B cell (primary cell): ENCODE measurements around the gene SMPDL3B. TPM values are rescaled to one million over a fixed set of nuclear protein-coding genes. Genes with fewer than 3 reads are reported as not detected.

Experiments
- ATAC-seq: fragments of 200-7000 bp; cut with Tn5 transposase; one replicate; pipeline ENCODE4 v1.10.0; 2021; ENCODE audit warnings: low read depth, mild to moderate bottlenecking, moderate number of reproducible peaks, moderate library complexity
- CTCF ChIA-PET: fragments of 350-600 bp; sonication (Branson Sonifier 250); formaldehyde crosslinking; loops from one replicate; lab custom pipeline; 2021; ENCODE audit warnings: antibody characterized with exemption, inconsistent platforms; lab: Charles Lee
- POLR2A ChIA-PET: fragments of 350-600 bp; sonication (Branson Sonifier 250); formaldehyde crosslinking; loops from one replicate; lab custom pipeline; 2021; ENCODE audit warnings: antibody characterized with exemption; lab: Charles Lee
- DNase-seq: peaks from one replicate; pipeline ENCODE4 v3.0.0; 2013
- H2AFZ ChIP-seq: 2 replicates; pipeline ENCODE4 v1.6.1; 2012; ENCODE audit warnings: mild to moderate bottlenecking, low read depth, low read length; ENCODE audit not compliant: insufficient read depth, poor library complexity, severe bottlenecking
- H3K27ac ChIP-seq, 2 donors: 1 replicate in 1 of 2; 2 replicates in 1 of 2; pipeline ENCODE4 v1.5.1; 2012 to 2013; ENCODE audit warnings: low read length in 2 of 2, mild to moderate bottlenecking in 2 of 2, moderate library complexity in 1 of 2
- H3K27me3 ChIP-seq, 4 experiments: fragments of 200-600 bp in 1 of 4; sonication (generic) in 1 of 4; replicated peaks in 1 of 4; 1 replicate in 2 of 4; 2 replicates in 2 of 4; pipeline versions ENCODE4 v1.6.1 to v1.7.0; 2013 to 2016; ENCODE audit warnings: low read length in 3 of 4, mild to moderate bottlenecking in 2 of 4, mixed read lengths in 1 of 4, moderate library complexity in 1 of 4; ENCODE audit not compliant: insufficient read depth in 4 of 4, control insufficient read depth in 3 of 4; ENCODE audit errors: control extremely low read depth in 1 of 4
- H3K36me3 ChIP-seq, 2 experiments: replicated peaks in 1 of 2; 1 replicate in 1 of 2; 2 replicates in 1 of 2; pipeline versions ENCODE4 v1.6.1 to v1.7.1; 2013; ENCODE audit warnings: low read length in 1 of 2; ENCODE audit not compliant: insufficient read depth in 2 of 2, control insufficient read depth in 1 of 2; ENCODE audit errors: control extremely low read depth in 1 of 2, extremely low read depth in 1 of 2
- H3K4me1 ChIP-seq, 2 donors: fragments of 200-600 bp in 1 of 2; sonication (generic) in 1 of 2; 1 replicate in 1 of 2; 2 replicates in 1 of 2; pipeline versions ENCODE4 v1.5.1 to v1.6.1; 2013 to 2017; ENCODE audit warnings: low read length in 2 of 2; ENCODE audit not compliant: control insufficient read depth in 2 of 2, insufficient read depth in 2 of 2
- H3K4me2 ChIP-seq: replicated peaks from 2 replicates; pipeline ENCODE3; 2012; ENCODE audit warnings: mild to moderate bottlenecking, low read depth, low read length; ENCODE audit not compliant: poor library complexity, severe bottlenecking
- H3K4me3 ChIP-seq, 5 experiments: fragments of 200-600 bp in 1 of 5; sonication (generic) in 1 of 5; 1 replicate in 3 of 5; 2 replicates in 2 of 5; pipeline versions ENCODE4 v1.5.1 to v1.7.0; 2011 to 2016; ENCODE audit warnings: low read length in 4 of 5, mild to moderate bottlenecking in 4 of 5, low read depth in 2 of 5, control low read depth in 1 of 5, moderate library complexity in 1 of 5; ENCODE audit not compliant: insufficient read depth in 1 of 5; ENCODE audit errors: control extremely low read depth in 1 of 5, extremely low read depth in 1 of 5
- H3K79me2 ChIP-seq: fragments of 200-600 bp; sonication (generic); one replicate; pipeline ENCODE4 v1.6.0; 2016; ENCODE audit warnings: low read length; ENCODE audit not compliant: control insufficient read depth, insufficient read depth
- H3K9ac ChIP-seq: fragments of 200-600 bp; sonication (generic); 2 replicates; pipeline ENCODE4 v1.6.1; 2017; ENCODE audit warnings: mild to moderate bottlenecking, low read length, moderate library complexity
- H3K9me3 ChIP-seq, 3 donors: one replicate each; pipeline versions ENCODE4 v1.6.1 to v1.7.1; 2013; ENCODE audit warnings: low read length in 2 of 3; ENCODE audit not compliant: control insufficient read depth in 2 of 3, insufficient read depth in 1 of 3; ENCODE audit errors: control extremely low read depth in 1 of 3
- H4K20me1 ChIP-seq: 2 replicates; pipeline ENCODE4 v1.6.0; 2012; ENCODE audit warnings: mild to moderate bottlenecking, low read length; ENCODE audit not compliant: insufficient read depth, control insufficient read depth, poor library complexity, severe bottlenecking
- H3K27ac Mint-ChIP-seq: one replicate; pipeline ENCODE4 v1.8.0; 2021; ENCODE audit warnings: mixed read lengths
- H3K27me3 Mint-ChIP-seq: one replicate; pipeline ENCODE4 v1.8.0; 2021; ENCODE audit warnings: mixed read lengths
- H3K4me1 Mint-ChIP-seq: one replicate; pipeline ENCODE4 v1.8.0; 2021; ENCODE audit warnings: mixed read lengths
- H3K4me3 Mint-ChIP-seq: one replicate; pipeline ENCODE4 v1.8.0; 2021; ENCODE audit warnings: mixed read lengths
- H3K9me3 Mint-ChIP-seq: one replicate; pipeline ENCODE4 v1.8.0; 2022; ENCODE audit warnings: mixed read lengths; ENCODE audit not compliant: insufficient read depth
- EZH2 ChIP-seq: IDR thresholded peaks from 2 replicates; pipeline ENCODE4 v1.6.1; 2012; ENCODE audit warnings: borderline replicate concordance, low read depth, mild to moderate bottlenecking, moderate library complexity, low read length; ENCODE audit not compliant: insufficient read depth, poor library complexity, severe bottlenecking
- WGBS: methylation state at CpG from one replicate; pipeline ENCODE4 v1.1.5; 2013; ENCODE audit warnings: missing lambda C conversion rate; ENCODE audit not compliant: insufficient coverage; 5-methylcytosine and 5-hydroxymethylcytosine counted together
- intact Hi-C: fragments of 100-400 bp; cut with micrococcal nuclease; formaldehyde crosslinking; loops from one replicate; pipeline ENCODE4 v1.10.0; 2022
- polyA plus RNA-seq: library from polyadenylated mRNA; depleted of rRNA; stranded (reverse); fragments of >200 nt; gene quantifications from 2 replicates; pipeline ENCODE4 v1.2.3, GENCODE V29; 2012
- total RNA-seq, 2 donors: library from RNA; stranded (reverse); fragments of 120-200 nt in 1 of 2; gene quantifications; 1 replicate in 1 of 2; 2 replicates in 1 of 2; pipeline versions ENCODE4 v1.2.3 to v1.2.4, GENCODE V29; 2013 to 2022
- TF ChIP-seq, protein P1 (sequence below): fragments of 200-600 bp; IDR thresholded peaks from one replicate; pipeline ENCODE4 v1.8.0; 2022; ENCODE audit warnings: antibody characterized with exemption, mild to moderate bottlenecking

Gene SMPDL3B
- total and polyA plus RNA-seq, 2 donors (not counting 1 experiment from before 2014, with no cell fraction given), result 0.22 TPM; not detected in 1

DNA sequence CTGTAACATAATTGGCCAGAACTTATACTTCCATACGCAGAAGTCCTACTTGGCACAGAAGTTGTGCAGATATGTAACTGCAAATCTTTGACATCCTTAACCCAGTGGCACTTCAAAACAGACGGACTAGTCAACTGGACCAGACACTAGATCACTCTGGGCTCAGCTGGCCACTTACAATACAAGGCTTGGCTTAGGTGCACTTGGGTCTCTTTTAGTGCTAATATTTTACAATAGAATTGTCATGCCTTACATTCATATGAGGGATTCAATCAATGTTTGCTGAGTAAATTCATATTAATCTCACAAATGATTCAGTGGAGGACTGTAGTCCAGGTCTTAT is 45.0 kb downstream of the SMPDL3B start:
- Histone ChIP-seq H4K20me1 (no peaks in the 10 kb centered on the region), H3K9me3 (no peaks in the 10 kb centered on the region), H3K36me3 (peaks cover 0 to 11% of the 10 kb centered on the region in 2 experiments), H3K79me2 (no peaks in the 10 kb centered on the region), H3K4me3 (no peak overlapping the region), H3K27me3 (no peaks in the 10 kb centered on the region), H3K4me1 (peaks cover 0 to 7% of the 10 kb centered on the region in 2 donors), H3K4me2 (no peak overlapping the region), H2AFZ (no peak overlapping the region), H3K27ac (no peak overlapping the region), H3K9ac (no peak overlapping the region)
- CTCF ChIA-PET, result interaction anchor here (0.8 to 6.7 kb wide), 20 partner anchors 8 to 897 kb away, joined by 3 to 147 read pairs (median 5); partner anchors contain the start of gene IFI6
- POLR2A ChIA-PET, result interaction anchor here (1.0 kb wide), 1 partner anchor 122 kb away, joined by 3 read pairs; no protein-coding TSS in a partner anchor
- 18% methylated on average over 2 of the region's 2 CpGs for WGBS
- Mint-ChIP-seq H3K4me3 (no peak overlapping the region), H3K27me3 (no peaks in the 10 kb centered on the region), H3K9me3 (no peaks in the 10 kb centered on the region), H3K4me1 (peaks cover 4% of the 10 kb centered on the region), H3K27ac (no peak overlapping the region)
- ATAC-seq, result no peak
- intact Hi-C loops, result loop anchor here (1.0 kb wide), 2 partner anchors 40 to 122 kb away; no protein-coding TSS in a partner anchor
- no peak for DNase-seq
- TF ChIP-seq, protein P1, sequence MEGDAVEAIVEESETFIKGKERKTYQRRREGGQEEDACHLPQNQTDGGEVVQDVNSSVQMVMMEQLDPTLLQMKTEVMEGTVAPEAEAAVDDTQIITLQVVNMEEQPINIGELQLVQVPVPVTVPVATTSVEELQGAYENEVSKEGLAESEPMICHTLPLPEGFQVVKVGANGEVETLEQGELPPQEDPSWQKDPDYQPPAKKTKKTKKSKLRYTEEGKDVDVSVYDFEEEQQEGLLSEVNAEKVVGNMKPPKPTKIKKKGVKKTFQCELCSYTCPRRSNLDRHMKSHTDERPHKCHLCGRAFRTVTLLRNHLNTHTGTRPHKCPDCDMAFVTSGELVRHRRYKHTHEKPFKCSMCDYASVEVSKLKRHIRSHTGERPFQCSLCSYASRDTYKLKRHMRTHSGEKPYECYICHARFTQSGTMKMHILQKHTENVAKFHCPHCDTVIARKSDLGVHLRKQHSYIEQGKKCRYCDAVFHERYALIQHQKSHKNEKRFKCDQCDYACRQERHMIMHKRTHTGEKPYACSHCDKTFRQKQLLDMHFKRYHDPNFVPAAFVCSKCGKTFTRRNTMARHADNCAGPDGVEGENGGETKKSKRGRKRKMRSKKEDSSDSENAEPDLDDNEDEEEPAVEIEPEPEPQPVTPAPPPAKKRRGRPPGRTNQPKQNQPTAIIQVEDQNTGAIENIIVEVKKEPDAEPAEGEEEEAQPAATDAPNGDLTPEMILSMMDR, result peak; percentile 39
- no peak for TF ChIP-seq EZH2

DNA sequence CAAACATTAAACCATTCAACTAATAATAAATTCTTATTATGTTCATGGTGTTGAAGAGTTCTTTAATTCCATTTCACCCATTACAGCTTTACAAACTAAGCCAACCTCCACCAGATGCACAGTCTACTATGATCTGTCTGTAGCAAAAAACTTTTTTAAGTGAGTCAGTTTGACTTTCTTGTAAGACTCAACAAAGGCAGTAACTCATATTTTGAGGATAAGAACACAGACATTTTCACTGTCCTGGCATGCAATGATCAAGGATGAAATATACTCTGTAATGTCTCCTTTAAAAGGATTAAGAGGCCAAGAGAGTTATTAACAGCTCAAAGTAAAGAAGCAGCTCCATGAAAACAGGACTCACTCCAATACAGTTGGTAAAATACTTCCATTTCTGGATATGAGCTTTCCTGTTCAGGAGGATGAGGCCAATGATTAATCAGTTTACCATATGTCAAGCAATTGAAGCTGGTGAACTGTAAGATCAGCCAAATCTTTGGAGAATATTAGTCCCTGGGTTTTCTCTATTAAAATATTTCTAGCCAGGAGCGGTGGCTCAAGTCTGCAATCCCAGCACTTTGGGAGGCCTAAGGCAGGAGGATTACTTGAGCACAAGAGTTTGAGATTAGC is 45.5 kb downstream of the SMPDL3B start:
- H3K9me3 ChIP-seq, result no peaks in the 10 kb centered on the region
- no peak overlapping the region for H3K4me3 ChIP-seq
- Mint-ChIP-seq H3K27ac (no peak overlapping the region), H3K4me1 (peaks cover 4% of the 10 kb centered on the region), H3K27me3 (no peaks in the 10 kb centered on the region), H3K9me3 (no peaks in the 10 kb centered on the region), H3K4me3 (no peak overlapping the region)
- H2AFZ ChIP-seq, result no peak overlapping the region
- H4K20me1 ChIP-seq, result no peaks in the 10 kb centered on the region
- peaks cover 0 to 7% of the 10 kb centered on the region in 2 donors for H3K4me1 ChIP-seq
- POLR2A ChIA-PET, result interaction anchor here (0.5 to 1.0 kb wide), 2 partner anchors 122 to 152 kb away, joined by 3 to 12 read pairs; no protein-coding TSS in a partner anchor
- H3K79me2 ChIP-seq, result no peaks in the 10 kb centered on the region
- ATAC-seq, result no peak
- intact Hi-C loops, result no loop called here
- 100% methylated on average over 1 of the region's 1 CpG for WGBS
- TF ChIP-seq, protein P1, result no peak
- no peak for TF ChIP-seq EZH2
- no peak for DNase-seq
- CTCF ChIA-PET, result interaction anchor here (0.7 to 6.7 kb wide), 22 partner anchors 9 to 897 kb away, joined by 3 to 147 read pairs (median 5); partner anchors contain the start of gene IFI6
- no peak overlapping the region for H3K9ac ChIP-seq
- no peaks in the 10 kb centered on the region for H3K27me3 ChIP-seq
- no peak overlapping the region for H3K4me2 ChIP-seq
- H3K27ac ChIP-seq, result no peak overlapping the region
- peaks cover 0 to 8% of the 10 kb centered on the region in 2 experiments for H3K36me3 ChIP-seq
